OCI-LY3 (cell line): ENCODE measurements around the gene ANKK1.

Source experiments
- H2AFZ ChIP-seq: fragments of 200-600, 300-600 bp; shearing (Covaris generic); 2 replicates; pipeline ENCODE4 v1.6.0; 2014; ENCODE audit warnings: antibody characterized with exemption, low read depth, low read length
- H3K27ac ChIP-seq: fragments of 200-600, 300-600 bp; sonication (generic); 2 replicates; pipeline ENCODE4 v1.5.1; 2014; ENCODE audit warnings: mild to moderate bottlenecking, low read length, moderate library complexity, mixed read lengths
- H3K27me3 ChIP-seq: fragments of 200-600, 300-600 bp; sonication (generic); 2 replicates; pipeline ENCODE4 v1.6.1; 2014; ENCODE audit warnings: low read depth, low read length, mixed read lengths
- H3K36me3 ChIP-seq: fragments of 200-600, 300-600 bp; sonication (generic); replicated peaks from 2 replicates; pipeline ENCODE3; 2014; ENCODE audit warnings: low read depth, low read length, mixed read lengths
- H3K4me1 ChIP-seq: fragments of 300-600, 200-600 bp; sonication (generic); 2 replicates; pipeline ENCODE4 v1.6.1; 2014; ENCODE audit warnings: low read length, mixed read lengths
- H3K4me2 ChIP-seq: fragments of 200-600, 300-600 bp; sonication (generic); 2 replicates; pipeline ENCODE4 v1.6.1; 2014; ENCODE audit warnings: low read length, mixed read lengths
- H3K4me3 ChIP-seq: fragments of 300-600, 200-600 bp; sonication (generic); 2 replicates; pipeline ENCODE4 v1.5.1; 2014; ENCODE audit warnings: antibody characterized with exemption, mild to moderate bottlenecking, low read length, moderate library complexity
- H3K79me2 ChIP-seq: fragments of 300-600, 200-600 bp; shearing (Covaris generic); 2 replicates; pipeline ENCODE4 v1.6.1; 2014; ENCODE audit warnings: mild to moderate bottlenecking, low read length, mixed read lengths
- H3K9ac ChIP-seq: fragments of 300-600, 200-600 bp; shearing (Covaris generic); 2 replicates; pipeline ENCODE4 v1.6.0; 2014; ENCODE audit warnings: mild to moderate bottlenecking, low read length, moderate library complexity
- H3K9me3 ChIP-seq: fragments of 200-600, 300-600 bp; shearing (Covaris generic); 2 replicates; pipeline ENCODE4 v1.6.1; 2014; ENCODE audit warnings: low read length, mixed read lengths; ENCODE audit not compliant: insufficient read depth
- H4K20me1 ChIP-seq: fragments of 200-600, 300-600 bp; sonication (generic); 2 replicates; pipeline ENCODE4 v1.6.1; 2016; ENCODE audit warnings: low read length, mixed read lengths; ENCODE audit not compliant: insufficient read depth
- CTCF ChIP-seq: fragments of 200-600, 300-600 bp; sonication (generic); IDR thresholded peaks from 2 replicates; pipeline ENCODE4 v1.5.1; 2014; ENCODE audit warnings: antibody characterized with exemption, low read length, low read depth
- EZH2phosphoT487 ChIP-seq: fragments of 200-600 bp; shearing (Covaris generic); IDR thresholded peaks from 2 replicates; pipeline ENCODE4 v1.6.1; 2018; ENCODE audit warnings: antibody characterized with exemption, mixed run types, low read depth

Gene ANKK1

GRCh38 chr11:113410414-113411135 lies 23.0 kb downstream of the ANKK1 start:
- Histone ChIP-seq H3K27ac (no peak overlapping the region), H3K4me3 (no peak overlapping the region), H3K9me3 (no peaks in the 10 kb centered on the region), H3K4me1 (no peaks in the 10 kb centered on the region), H3K27me3 (0 out of 2 replicates have a peak, but pooled peaks cover 8% of the 10 kb centered on the region), H3K4me2 (no peak overlapping the region), H3K9ac (no peak overlapping the region), H2AFZ (no peak overlapping the region), H4K20me1 (no peaks in the 10 kb centered on the region), H3K36me3 (no peaks in the 10 kb centered on the region), H3K79me2 (no peaks in the 10 kb centered on the region)
- TF ChIP-seq CTCF, result no peak
- no peak for TF ChIP-seq EZH2phosphoT487

- Histone ChIP-seq H3K27me3 (0 out of 2 replicates have a peak, but pooled peaks cover 8% of the 10 kb centered on the region), H3K27ac (no peak overlapping the region), H3K36me3 (no peaks in the 10 kb centered on the region), H4K20me1 (no peaks in the 10 kb centered on the region), H2AFZ (no peak overlapping the region), H3K4me3 (no peak overlapping the region), H3K9me3 (no peaks in the 10 kb centered on the region), H3K4me2 (no peak overlapping the region), H3K9ac (no peak overlapping the region), H3K4me1 (no peaks in the 10 kb centered on the region), H3K79me2 (no peaks in the 10 kb centered on the region)
- no peak for TF ChIP-seq EZH2phosphoT487
- TF ChIP-seq CTCF, result no peak
Measured at GRCh38 chr11:113411536-113411935, 24.0 kb downstream of the ANKK1 start.

GRCh38 chr11:113412675-113413074 lies 25.1 kb downstream of the ANKK1 start:
- H3K9ac ChIP-seq, result no peak overlapping the region
- H2AFZ ChIP-seq, result no peak overlapping the region
- no peak overlapping the region for H3K4me2 ChIP-seq
- no peaks in the 10 kb centered on the region for H3K36me3 ChIP-seq
- H3K4me3 ChIP-seq, result no peak overlapping the region
- TF ChIP-seq EZH2phosphoT487, result no peak
- no peak for TF ChIP-seq CTCF
- no peak overlapping the region for H3K27ac ChIP-seq
- no peaks in the 10 kb centered on the region for H4K20me1 ChIP-seq
- H3K79me2 ChIP-seq, result no peaks in the 10 kb centered on the region
- no peaks in the 10 kb centered on the region for H3K4me1 ChIP-seq
- 0 out of 2 replicates have a peak, but pooled peaks cover 8% of the 10 kb centered on the region for H3K27me3 ChIP-seq
- no peaks in the 10 kb centered on the region for H3K9me3 ChIP-seq

GRCh38 chr11:113415343-113415742 lies 27.8 kb downstream of the ANKK1 start:
- H3K9ac ChIP-seq, result no peak overlapping the region
- no peaks in the 10 kb centered on the region for H4K20me1 ChIP-seq
- H3K4me1 ChIP-seq, result no peaks in the 10 kb centered on the region
- no peak overlapping the region for H3K27ac ChIP-seq
- TF ChIP-seq EZH2phosphoT487 (no peak), CTCF (no peak)
- H3K79me2 ChIP-seq, result no peaks in the 10 kb centered on the region
- H3K4me3 ChIP-seq, result no peak overlapping the region
- H3K4me2 ChIP-seq, result no peak overlapping the region
- no peaks in the 10 kb centered on the region for H3K9me3 ChIP-seq
- no peak overlapping the region for H2AFZ ChIP-seq
- no peaks in the 10 kb centered on the region for H3K36me3 ChIP-seq
- H3K27me3 ChIP-seq, result 0 out of 2 replicates have a peak, but pooled peaks cover 8% of the 10 kb centered on the region
